CD14-positive monocyte (primary cell): ENCODE results near the gene UMPS. TPM values are rescaled to one million over a fixed set of nuclear protein-coding genes. Genes with fewer than 3 reads are reported as not detected.
A peak's percentile ranks its signal among the peaks of the same experiment; 100 is the strongest.

Experiments used
- DNase-seq, 3 donors: peaks; one replicate each; pipeline ENCODE4 v3.0.0-alpha.2; 2011 to 2022
- H2AFZ ChIP-seq: 2 replicates; pipeline ENCODE4 v1.6.0; 2012; ENCODE audit warnings: mild to moderate bottlenecking, low read depth, low read length, inconsistent platforms; ENCODE audit not compliant: insufficient read depth, poor library complexity, severe bottlenecking
- H3K27ac ChIP-seq, 2 donors: 1 replicate in 1 of 2; 2 replicates in 1 of 2; pipeline ENCODE4 v1.5.1; 2012 to 2013; ENCODE audit warnings: low read length in 2 of 2, control low read depth in 1 of 2, inconsistent platforms in 1 of 2, low read depth in 1 of 2, mild to moderate bottlenecking in 1 of 2
- H3K27me3 ChIP-seq, 2 donors: one replicate each; pipeline versions ENCODE4 v1.6.0 to v1.6.1; 2011 to 2013; ENCODE audit warnings: low read length in 2 of 2; ENCODE audit not compliant: control insufficient read depth in 2 of 2, insufficient read depth in 2 of 2
- H3K36me3 ChIP-seq, 2 donors: replicated peaks in 1 of 2; 1 replicate in 1 of 2; 2 replicates in 1 of 2; pipeline versions ENCODE4 v1.5.1 to v1.6.1; 2012 to 2013; ENCODE audit warnings: low read length in 2 of 2, control low read depth in 1 of 2, inconsistent platforms in 1 of 2, mild to moderate bottlenecking in 1 of 2; ENCODE audit not compliant: insufficient read depth in 2 of 2, control insufficient read depth in 1 of 2
- H3K4me1 ChIP-seq, 2 donors: 1 replicate in 1 of 2; 2 replicates in 1 of 2; pipeline versions ENCODE4 v1.5.1 to v1.6.1; 2012 to 2013; ENCODE audit warnings: low read length in 2 of 2, control low read depth in 1 of 2, inconsistent platforms in 1 of 2, mild to moderate bottlenecking in 1 of 2, moderate library complexity in 1 of 2; ENCODE audit not compliant: insufficient read depth in 2 of 2, control insufficient read depth in 1 of 2
- H3K4me2 ChIP-seq: replicated peaks from 2 replicates; pipeline ENCODE3; 2012; ENCODE audit warnings: low read length, moderate library complexity, mild to moderate bottlenecking; ENCODE audit not compliant: poor library complexity, severe bottlenecking; ENCODE audit errors: extremely low read depth
- H3K4me3 ChIP-seq, 3 experiments: fragments of 200-600 bp in 1 of 3; sonication (generic) in 1 of 3; replicated peaks in 1 of 3; 1 replicate in 2 of 3; 2 replicates in 1 of 3; pipeline ENCODE4 v1.5.1; 2011 to 2013; ENCODE audit warnings: low read length in 3 of 3, mild to moderate bottlenecking in 3 of 3, control low read depth in 2 of 3, low read depth in 2 of 3, inconsistent platforms in 1 of 3, moderate library complexity in 1 of 3
- H3K79me2 ChIP-seq: 2 replicates; pipeline ENCODE4 v1.6.0; 2012; ENCODE audit warnings: mild to moderate bottlenecking, control low read depth, inconsistent platforms, low read length, moderate library complexity; ENCODE audit not compliant: insufficient read depth
- H3K9ac ChIP-seq: 2 replicates; pipeline ENCODE4 v1.6.0; 2017; ENCODE audit warnings: low read length, mild to moderate bottlenecking; ENCODE audit not compliant: insufficient read depth, poor library complexity, severe bottlenecking
- H3K9me3 ChIP-seq, 2 donors: replicated peaks in 1 of 2; 1 replicate in 1 of 2; 2 replicates in 1 of 2; pipeline versions ENCODE4 v1.5.1 to v1.6.1; 2012 to 2013; ENCODE audit warnings: low read length in 2 of 2, control low read depth in 1 of 2; ENCODE audit not compliant: control insufficient read depth in 1 of 2, insufficient read depth in 1 of 2
- H4K20me1 ChIP-seq: 2 replicates; pipeline ENCODE4 v1.6.0; 2012; ENCODE audit warnings: mild to moderate bottlenecking, low read length, control low read depth, moderate library complexity; ENCODE audit not compliant: insufficient read depth
- H3K27ac Mint-ChIP-seq, 7 donors: one replicate each; pipeline ENCODE4 v1.8.0; 2020; ENCODE audit warnings: mild to moderate bottlenecking in 7 of 7, mixed read lengths in 7 of 7, moderate library complexity in 6 of 7, inconsistent platforms in 2 of 7
- H3K27me3 Mint-ChIP-seq, 3 donors: one replicate each; pipeline ENCODE4 v1.8.0; 2021 to 2022; ENCODE audit warnings: low read depth in 3 of 3, mild to moderate bottlenecking in 3 of 3, mixed read lengths in 3 of 3, moderate library complexity in 3 of 3, inconsistent platforms in 1 of 3
- H3K36me3 Mint-ChIP-seq, 2 donors: one replicate each; pipeline ENCODE4 v1.8.0; 2020; ENCODE audit warnings: mixed read lengths in 2 of 2, inconsistent platforms in 1 of 2, mild to moderate bottlenecking in 1 of 2
- H3K4me1 Mint-ChIP-seq: one replicate; pipeline ENCODE4 v1.8.0; 2020; ENCODE audit warnings: mild to moderate bottlenecking, mixed read lengths
- H3K4me3 Mint-ChIP-seq, 2 donors: one replicate each; pipeline ENCODE4 v1.8.0; 2020; ENCODE audit warnings: mild to moderate bottlenecking in 2 of 2, mixed read lengths in 2 of 2, moderate library complexity in 1 of 2
- H3K9me3 Mint-ChIP-seq, 7 donors: one replicate each; pipeline ENCODE4 v1.8.0; 2020 to 2022; ENCODE audit warnings: mixed read lengths in 7 of 7, mild to moderate bottlenecking in 6 of 7, moderate library complexity in 6 of 7, inconsistent platforms in 2 of 7
- WGBS: methylation state at CpG from one replicate; pipeline ENCODE4 v1.1.5; 2013; ENCODE audit warnings: missing lambda C conversion rate; ENCODE audit not compliant: insufficient coverage; 5-methylcytosine and 5-hydroxymethylcytosine counted together
- intact Hi-C, 2 donors: fragments of 100-400 bp; cut with micrococcal nuclease; formaldehyde crosslinking; loops; one replicate each; pipeline versions ENCODE4 v1.15.0 to v1.15.1; 2023
- polyA plus RNA-seq, 3 donors: library from polyadenylated mRNA; depleted of rRNA in 1 of 3; unstranded in 2 of 3; stranded (reverse) in 1 of 3; fragments of 300-500 nt in 2 of 3; fragments of >200 nt in 1 of 3; fragmentation: Illumina TruSeq in 2 of 3; gene quantifications; 1 replicate in 2 of 3; 2 replicates in 1 of 3; pipeline ENCODE4 v1.2.3, GENCODE V29; 2012 to 2021
- TF ChIP-seq, protein P1 (sequence below): fragments of 200-600 bp; IDR thresholded peaks from one replicate; pipeline ENCODE4 v1.8.0; 2022; ENCODE audit warnings: antibody characterized with exemption, mild to moderate bottlenecking

The UMPS gene
- polyA plus RNA-seq, 3 donors: 4.6 to 13.5 (median 9.1) TPM

DNA sequence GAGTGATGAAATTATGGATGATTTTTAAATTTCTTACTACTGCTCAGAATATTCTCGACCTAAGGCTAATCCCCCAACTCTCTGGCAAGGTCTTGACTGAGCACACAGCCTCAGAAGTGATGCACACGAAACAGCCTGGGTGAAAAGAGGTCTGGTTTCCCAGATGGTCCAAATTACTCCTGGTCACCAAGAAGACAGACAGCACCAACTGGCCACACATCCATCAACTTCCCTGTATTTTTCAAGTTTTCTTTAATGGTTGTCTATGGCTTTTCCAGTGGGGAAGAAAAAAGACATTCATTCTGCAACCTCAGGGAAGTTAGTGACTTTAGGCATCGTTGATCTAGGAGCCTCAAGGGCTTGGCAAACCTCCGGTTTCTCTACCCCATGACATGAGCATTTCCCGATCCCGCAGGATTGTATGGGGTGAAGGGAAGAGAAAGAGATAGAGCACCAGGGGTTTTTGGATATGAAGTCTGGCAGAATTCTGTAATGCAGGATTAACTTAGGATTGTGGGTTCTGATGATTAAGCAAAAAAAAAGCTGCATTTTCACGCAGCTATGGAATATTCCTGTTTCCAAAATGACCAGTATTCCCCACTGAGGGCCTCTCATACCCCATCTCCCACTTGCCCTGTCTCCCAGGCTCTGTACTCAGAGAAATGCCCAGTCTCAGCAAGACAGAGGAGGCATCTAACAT is 62.2 kb downstream of the UMPS start:
- H3K4me3 Mint-ChIP-seq: no peak overlapping the region
- Histone ChIP-seq H2AFZ (no peak overlapping the region), H3K27ac (no peak overlapping the region), H3K9ac (no peak overlapping the region), H3K9me3 (no peaks in the 10 kb centered on the region), H3K27me3 (no peaks in the 10 kb centered on the region), H3K4me1 (peaks cover 0 to 7% of the 10 kb centered on the region in 2 donors), H3K36me3 (no peaks in the 10 kb centered on the region), H3K79me2 (no peaks in the 10 kb centered on the region), H3K4me3 (no peak overlapping the region), H4K20me1 (no peaks in the 10 kb centered on the region), H3K4me2 (no peak overlapping the region)
- TF ChIP-seq, protein P1, sequence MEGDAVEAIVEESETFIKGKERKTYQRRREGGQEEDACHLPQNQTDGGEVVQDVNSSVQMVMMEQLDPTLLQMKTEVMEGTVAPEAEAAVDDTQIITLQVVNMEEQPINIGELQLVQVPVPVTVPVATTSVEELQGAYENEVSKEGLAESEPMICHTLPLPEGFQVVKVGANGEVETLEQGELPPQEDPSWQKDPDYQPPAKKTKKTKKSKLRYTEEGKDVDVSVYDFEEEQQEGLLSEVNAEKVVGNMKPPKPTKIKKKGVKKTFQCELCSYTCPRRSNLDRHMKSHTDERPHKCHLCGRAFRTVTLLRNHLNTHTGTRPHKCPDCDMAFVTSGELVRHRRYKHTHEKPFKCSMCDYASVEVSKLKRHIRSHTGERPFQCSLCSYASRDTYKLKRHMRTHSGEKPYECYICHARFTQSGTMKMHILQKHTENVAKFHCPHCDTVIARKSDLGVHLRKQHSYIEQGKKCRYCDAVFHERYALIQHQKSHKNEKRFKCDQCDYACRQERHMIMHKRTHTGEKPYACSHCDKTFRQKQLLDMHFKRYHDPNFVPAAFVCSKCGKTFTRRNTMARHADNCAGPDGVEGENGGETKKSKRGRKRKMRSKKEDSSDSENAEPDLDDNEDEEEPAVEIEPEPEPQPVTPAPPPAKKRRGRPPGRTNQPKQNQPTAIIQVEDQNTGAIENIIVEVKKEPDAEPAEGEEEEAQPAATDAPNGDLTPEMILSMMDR: no peak
- WGBS: 96% methylated on average over 4 of the region's 7 CpGs
- H3K27me3 Mint-ChIP-seq: peaks cover 0 to 6% (median 4%) of the 10 kb centered on the region in 3 donors
- peaks cover 18% of the 10 kb centered on the region for H3K4me1 Mint-ChIP-seq
- H3K27ac Mint-ChIP-seq: no peak overlapping the region
- no peak for DNase-seq
- intact Hi-C loops: no loop called here
- no peaks in the 10 kb centered on the region for H3K36me3 Mint-ChIP-seq
- H3K9me3 Mint-ChIP-seq: no peaks in the 10 kb centered on the region

DNA sequence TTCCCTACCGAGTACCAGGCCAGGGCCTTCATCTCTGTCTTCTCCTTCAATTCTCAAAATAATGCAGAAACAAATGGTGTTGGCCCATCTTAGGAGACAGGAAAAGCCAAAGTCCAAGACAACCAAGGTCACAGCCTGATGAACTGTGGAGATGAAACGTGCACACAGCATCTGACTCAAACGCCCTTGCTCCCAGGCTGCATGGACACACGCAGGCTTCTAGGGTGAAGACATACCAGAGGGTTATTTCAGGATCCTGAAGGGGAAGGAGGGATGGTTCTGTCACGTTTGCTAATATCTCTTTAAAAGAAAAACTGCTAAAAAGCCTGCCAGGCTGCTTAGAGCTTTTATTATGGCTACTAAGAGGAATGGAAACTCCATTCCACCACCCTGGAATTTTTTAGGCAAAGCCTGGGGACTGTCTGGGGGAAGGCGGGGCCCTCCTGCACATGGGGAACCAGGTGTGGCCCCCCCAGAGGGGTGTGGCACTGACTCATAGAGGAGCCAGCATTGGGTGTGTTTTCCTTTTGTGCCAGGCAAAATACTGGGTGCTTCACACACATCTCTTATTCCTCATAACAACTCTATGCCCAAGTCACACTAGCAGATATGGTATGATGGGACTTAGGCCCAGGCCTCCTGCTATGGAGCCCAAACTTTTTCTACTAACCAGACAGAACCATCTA is 62.9 kb downstream of the UMPS start:
- no peaks in the 10 kb centered on the region for H3K9me3 Mint-ChIP-seq
- no peak overlapping the region for H3K9ac ChIP-seq
- no peak for DNase-seq
- intact Hi-C loops: no loop called here
- WGBS: 87% methylated on average over 3 of the region's 6 CpGs
- H3K4me1 ChIP-seq: peaks cover 0 to 7% of the 10 kb centered on the region in 2 donors
- no peaks in the 10 kb centered on the region for H3K9me3 ChIP-seq
- TF ChIP-seq, protein P1: no peak
- H3K4me2 ChIP-seq: no peak overlapping the region
- no peak overlapping the region for H3K4me3 ChIP-seq
- no peaks in the 10 kb centered on the region for H3K27me3 ChIP-seq
- no peak overlapping the region for H2AFZ ChIP-seq
- H3K36me3 Mint-ChIP-seq: no peaks in the 10 kb centered on the region
- peaks cover 0 to 6% (median 2%) of the 10 kb centered on the region in 3 donors for H3K27me3 Mint-ChIP-seq
- H3K79me2 ChIP-seq: no peaks in the 10 kb centered on the region
- H3K27ac Mint-ChIP-seq: peak overlapping the region in 1 of 7 donors; percentile 44
- H3K36me3 ChIP-seq: no peaks in the 10 kb centered on the region
- H4K20me1 ChIP-seq: no peaks in the 10 kb centered on the region
- no peak overlapping the region for H3K4me3 Mint-ChIP-seq
- no peak overlapping the region for H3K27ac ChIP-seq
- peaks cover 18% of the 10 kb centered on the region for H3K4me1 Mint-ChIP-seq
